Measurements from ENCODE around the gene RNF166.

RNF166 gene

GRCh38 chr16:88713054-88713453, 6.8 kb upstream of the RNF166 start:
- CTCF ChIA-PET: interaction anchor here (6.2 kb wide), 1 partner anchor 23 kb away, joined by 38 read pairs; no protein-coding TSS in a partner anchor
- POLR2A ChIA-PET: no interaction called here
- TF ChIP-seq CTCF (IDR thresholded peaks at IDR 0.05; ENCODE audit: control extremely low read depth, extremely low read depth, low read depth, missing control alignments): no peak
- peak; percentile 43 for DNase-seq (ENCODE audit: extremely low spot score)

- ChIA-PET CTCF (no interaction called here), POLR2A (no interaction called here)
- DNase-seq (ENCODE audit: extremely low spot score): no peak
- no peak for TF ChIP-seq CTCF (IDR thresholded peaks at IDR 0.05; ENCODE audit: control extremely low read depth, extremely low read depth, low read depth, missing control alignments)
Observed at GRCh38 chr16:88712362-88712979, 6.3 kb upstream of the RNF166 start.

GRCh38 chr16:88711750-88712340, 5.6 kb upstream of the RNF166 start:
- POLR2A ChIA-PET: no interaction called here
- CTCF ChIA-PET: interaction anchor here (5.5 kb wide), 1 partner anchor 25 kb away, joined by 23 read pairs; no protein-coding TSS in a partner anchor
- DNase-seq (ENCODE audit: extremely low spot score): no peak
- no peak for TF ChIP-seq CTCF (IDR thresholded peaks at IDR 0.05; ENCODE audit: control extremely low read depth, extremely low read depth, low read depth, missing control alignments)

GRCh38 chr16:88710556-88710955, 4.3 kb upstream of the RNF166 start:
- no peak for TF ChIP-seq CTCF (IDR thresholded peaks at IDR 0.05; ENCODE audit: control extremely low read depth, extremely low read depth, low read depth, missing control alignments)
- POLR2A ChIA-PET: no interaction called here
- DNase-seq (ENCODE audit: extremely low spot score): no peak
- CTCF ChIA-PET: interaction anchor here (1.2 to 5.5 kb wide), 3 partner anchors 27 to 70 kb away, joined by 3 to 23 read pairs (median 3); no protein-coding TSS in a partner anchor

GRCh38 chr16:88706965-88707826, 988 bp upstream of the RNF166 start:
- no peak for TF ChIP-seq CTCF (IDR thresholded peaks at IDR 0.05; ENCODE audit: control extremely low read depth, extremely low read depth, low read depth, missing control alignments)
- CTCF ChIA-PET: interaction anchor here (0.9 to 5.5 kb wide), 5 partner anchors 8 to 146 kb away, joined by 3 to 23 read pairs (median 4); partner anchors contain the start of gene MVD
- DNase-seq (ENCODE audit: extremely low spot score): no peak
- POLR2A ChIA-PET: interaction anchor here (0.6 kb wide), 1 partner anchor 39 kb away, joined by 3 read pairs; no protein-coding TSS in a partner anchor

GRCh38 chr16:88705801-88706228, 393 bp downstream of the RNF166 start:
- ChIA-PET CTCF (interaction anchor here (1.0 to 2.4 kb wide), 4 partner anchors 17 to 43 kb away, joined by 3 to 12 read pairs (median 4); partner anchors contain the start of genes MVD and SNAI3), POLR2A (no interaction called here)
- no peak for TF ChIP-seq CTCF (IDR thresholded peaks at IDR 0.05; ENCODE audit: control extremely low read depth, extremely low read depth, low read depth, missing control alignments)
- DNase-seq (ENCODE audit: extremely low spot score): no peak
